OCI-LY7 (cell line): ENCODE results near the gene CACNA1I. TPM values are rescaled to one million over a fixed set of nuclear protein-coding genes. Genes with fewer than 3 reads are reported as not detected.
"Not testable (repeated sequence)": the region's sequence is repeated elsewhere in the genome, so short reads cannot be mapped to it uniquely, and the experiment has no call there.

ENCODE experiments used
- BruUV-seq: library from RNA; stranded (reverse); fragments of 400-500 nt; replicated peaks from 2 replicates; lab custom pipeline; 2021; lab: Mats Ljungman, UMichigan
- CTCF ChIA-PET: fragments of 300-600 bp; sonication (Branson Sonifier 250); formaldehyde crosslinking; loops from one replicate; lab custom pipeline; 2022; ENCODE audit warnings: antibody characterized with exemption; ENCODE audit not compliant: unreplicated experiment; lab: Charles Lee
- POLR2A ChIA-PET: fragments of 300-600 bp; sonication (Branson Sonifier 250); formaldehyde crosslinking; loops from one replicate; lab custom pipeline; 2022; ENCODE audit warnings: antibody characterized with exemption; lab: Charles Lee
- DNase-seq: peaks from one replicate; pipeline ENCODE4 v3.0.0-alpha.2; 2015; ENCODE audit warnings: low spot score
- H2AFZ ChIP-seq: fragments of 200-600 bp; sonication (generic), shearing (Covaris generic); 2 replicates; pipeline ENCODE4 v1.6.1; 2014; ENCODE audit warnings: mild to moderate bottlenecking, antibody characterized with exemption, low read length, moderate library complexity
- H3K27ac ChIP-seq: fragments of 200-600 bp; sonication (generic); 2 replicates; pipeline ENCODE4 v1.5.1; 2014; ENCODE audit warnings: mixed run types, low read depth, mild to moderate bottlenecking, moderate library complexity, low read length, inconsistent platforms; ENCODE audit not compliant: poor library complexity, severe bottlenecking
- H3K36me3 ChIP-seq: fragments of 200-600 bp; sonication (generic); 2 replicates; pipeline ENCODE4 v1.6.1; 2014; ENCODE audit warnings: mild to moderate bottlenecking, antibody characterized with exemption, low read length, moderate library complexity, mixed read lengths; ENCODE audit not compliant: insufficient read depth
- H3K4me1 ChIP-seq: fragments of 200-600 bp; sonication (generic); 2 replicates; pipeline ENCODE4 v1.5.1; 2014; ENCODE audit warnings: mild to moderate bottlenecking, low read length; ENCODE audit not compliant: insufficient read depth, poor library complexity, severe bottlenecking
- H3K4me2 ChIP-seq: fragments of 200-600 bp; sonication (generic); 2 replicates; pipeline ENCODE4 v1.6.1; 2014; ENCODE audit warnings: mild to moderate bottlenecking, low read length
- H3K4me3 ChIP-seq: fragments of 200-600 bp; sonication (generic); 2 replicates; pipeline ENCODE4 v1.5.1; 2014; ENCODE audit warnings: mild to moderate bottlenecking, low read depth, low read length; ENCODE audit not compliant: poor library complexity, severe bottlenecking
- H3K79me2 ChIP-seq: fragments of 200-600 bp; sonication (generic); 2 replicates; pipeline ENCODE4 v1.6.1; 2016; ENCODE audit warnings: low read depth, mild to moderate bottlenecking, low read length, moderate library complexity, mixed read lengths; ENCODE audit not compliant: insufficient read depth
- H3K9me2 ChIP-seq: fragments of 200-600 bp; sonication (generic); 2 replicates; pipeline ENCODE4 v1.6.1; 2016; ENCODE audit warnings: mild to moderate bottlenecking, low read length, mixed read lengths; ENCODE audit not compliant: insufficient read depth
- H3K9me3 ChIP-seq: fragments of 200-600 bp; sonication (generic); 2 replicates; pipeline ENCODE4 v1.6.1; 2014; ENCODE audit warnings: mild to moderate bottlenecking, mixed run types, low read length, mixed read lengths
- H4K20me1 ChIP-seq: fragments of 200-600 bp; sonication (generic); 2 replicates; pipeline ENCODE4 v1.6.1; 2014; ENCODE audit warnings: mild to moderate bottlenecking, antibody characterized with exemption, low read length, moderate library complexity, mixed read lengths; ENCODE audit not compliant: insufficient read depth
- CTCF ChIP-seq: fragments of 200-600 bp; sonication (generic); conservative IDR thresholded peaks from 2 replicates; pipeline ENCODE4 v1.5.1; 2014; ENCODE audit warnings: mild to moderate bottlenecking, antibody characterized with exemption, low read length, moderate library complexity, mixed read lengths
- EZH2phosphoT487 ChIP-seq: fragments of 200-600 bp; sonication (generic); IDR thresholded peaks from 2 replicates; pipeline ENCODE4 v1.6.1; 2018; ENCODE audit warnings: low read depth, borderline replicate concordance, mild to moderate bottlenecking, mixed run types, antibody characterized with exemption, low read length, moderate library complexity, mixed read lengths
- intact Hi-C: fragments of 100-400 bp; cut with micrococcal nuclease; formaldehyde crosslinking; loops from one replicate; pipeline ENCODE4 v1.10.0; 2022; ENCODE audit not compliant: unreplicated experiment
- total RNA-seq, 2 experiments: library from RNA; depleted of rRNA in 1 of 2; stranded (reverse); fragments of >200 nt in 1 of 2; shearing (Covaris generic) in 1 of 2; gene quantifications; 2 replicates each; pipeline ENCODE4 v1.2.3, GENCODE V29; 2014 to 2022

Gene CACNA1I
- total RNA-seq, 2 experiments from 2014 or later: 0.03 TPM; not detected in 1

GRCh38 chr22:39733191-39733590 lies 162.6 kb downstream of the CACNA1I start:
- Histone ChIP-seq H3K4me2 (no peak overlapping the region), H3K27ac (no peak overlapping the region), H3K4me1 (no peaks in the 10 kb centered on the region), H3K79me2 (no peaks in the 10 kb centered on the region), H3K9me3 (no peaks in the 10 kb centered on the region), H3K36me3 (no peaks in the 10 kb centered on the region), H3K4me3 (no peak overlapping the region), H4K20me1 (no peaks in the 10 kb centered on the region), H2AFZ (no peak overlapping the region), H3K9me2 (no peaks in the 10 kb centered on the region)
- TF ChIP-seq CTCF (no peak), EZH2phosphoT487 (no peak)
- POLR2A ChIA-PET: no interaction called here
- no TSS peak for BruUV-seq
- CTCF ChIA-PET: no interaction called here
- DNase-seq: no peak
- intact Hi-C loops: no loop called here

GRCh38 chr22:39734046-39734445 lies 163.5 kb downstream of the CACNA1I start:
- H3K9me2 ChIP-seq, BruUV-seq, H3K27ac ChIP-seq, POLR2A ChIA-PET, H3K4me1 ChIP-seq, H4K20me1 ChIP-seq, H3K4me3 ChIP-seq, H3K36me3 ChIP-seq, CTCF ChIA-PET, DNase-seq, H3K4me2 ChIP-seq, H2AFZ ChIP-seq, H3K79me2 ChIP-seq, intact Hi-C loops, H3K9me3 ChIP-seq: not testable (repeated sequence)

GRCh38 chr22:39734866-39735265 lies 164.3 kb downstream of the CACNA1I start:
- ChIA-PET POLR2A (no interaction called here), CTCF (no interaction called here)
- no peak for DNase-seq
- intact Hi-C loops: no loop called here
- Histone ChIP-seq H3K9me3 (0 out of 2 replicates have a peak, but pooled peaks cover 5% of the 10 kb centered on the region), H3K36me3 (no peaks in the 10 kb centered on the region), H3K79me2 (no peaks in the 10 kb centered on the region), H3K27ac (no peak overlapping the region), H3K4me3 (no peak overlapping the region), H3K4me2 (no peak overlapping the region), H3K9me2 (no peaks in the 10 kb centered on the region), H2AFZ (no peak overlapping the region), H4K20me1 (no peaks in the 10 kb centered on the region), H3K4me1 (no peaks in the 10 kb centered on the region)
- BruUV-seq: no TSS peak
- TF ChIP-seq CTCF: no peak
- no peak for TF ChIP-seq EZH2phosphoT487
